ENCODE data around the gene C11orf68. TPM values are rescaled to one million over a fixed set of nuclear protein-coding genes. Genes with fewer than 3 reads are reported as not detected.

C11orf68 gene
- total and polyA plus RNA-seq, 10 of the 15 experiments (the other 5 are each of a cell fraction or from before 2014, with no cell fraction given): 3.0 to 25.4 (median 16.7) TPM

DNA sequence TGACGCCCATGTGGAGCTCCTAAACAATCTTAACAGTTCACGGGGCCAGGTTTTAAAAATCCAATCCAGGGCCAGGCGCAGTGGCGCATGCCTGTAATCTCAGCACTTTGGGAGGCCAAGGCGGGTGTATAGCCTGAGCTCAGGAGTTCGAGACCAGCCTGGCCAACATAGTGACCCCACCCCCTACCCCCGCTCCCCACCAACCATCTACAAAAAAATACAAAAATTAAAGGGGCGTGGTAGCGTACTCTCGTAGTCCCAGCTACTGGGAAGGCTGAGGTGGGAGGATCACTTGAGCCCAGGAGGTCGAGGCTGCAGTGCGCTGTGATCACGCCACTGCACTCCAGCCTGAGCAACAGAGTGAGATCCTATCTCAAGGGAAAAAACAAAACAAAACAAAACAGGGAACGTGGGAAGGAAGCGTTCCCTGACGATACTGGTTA is 42.0 kb upstream of the C11orf68 start:
- POLR2A ChIA-PET: interaction anchor here (0.6 to 1.4 kb wide), 6 partner anchors 23 to 101 kb away, joined by 3 to 9 read pairs (median 3); partner anchors contain the start of genes FIBP and MUS81
- WGBS (ENCODE audit: insufficient coverage, insufficient replicate concordance, low lambda C conversion rate, missing lambda C conversion rate): 36% methylated on average over 14 of the region's 16 CpGs
- H3K9ac ChIP-seq (ENCODE audit: control insufficient read depth, insufficient read depth, low read length): peak overlapping the region; percentile 98
- CTCF ChIA-PET: interaction anchor here (0.8 to 4.4 kb wide), 3 partner anchors 28 to 76 kb away, joined by 3 to 30 read pairs (median 23); partner anchors contain the start of genes CCDC85B and FIBP
- peak overlapping the region; percentile 91 for H2AFZ ChIP-seq (ENCODE audit: control insufficient read depth, low read depth, low read length)
- peak; percentile 2; the same call in 2 of the 3 replicates for ATAC-seq
- FAIRE-seq: no peak
- H3K4me2 ChIP-seq (ENCODE audit: control insufficient read depth, insufficient read depth): peak overlapping the region; percentile 86
- peaks cover 32% of the 10 kb centered on the region for H3K79me2 ChIP-seq (ENCODE audit: control insufficient read depth, insufficient read depth, low read length)
- H3K4me1 ChIP-seq (ENCODE audit: control insufficient read depth, insufficient read depth, low read length): peaks cover 17% of the 10 kb centered on the region
- BruUV-seq (replicated peaks): no TSS peak
- in situ Hi-C loops (cut with MboI): no loop called here
- peaks cover 11 to 18% of the 10 kb centered on the region in 2 experiments; a peak in 3 of 4 replicates for H3K36me3 ChIP-seq (ENCODE audit: control insufficient read depth in 2 of 2, insufficient read depth in 2 of 2, low read length in 1 of 2)
- H4K20me1 ChIP-seq (ENCODE audit: control insufficient read depth, insufficient read depth): no peaks in the 10 kb centered on the region; the same call in 1 of the 2 replicates
- no peaks in the 10 kb centered on the region for H3K9me3 ChIP-seq (replicated peaks; ENCODE audit: control insufficient read depth, insufficient read depth, low read length)
- peak overlapping the region; percentile 95 for H3K4me3 ChIP-seq
- no peak for DNase-seq (ENCODE audit: low read depth, low spot score)
- 0 out of 2 replicates have a peak, but pooled peaks have one; percentile 73 for TF ChIP-seq HDGF (IDR thresholded peaks at IDR 0.05)
- TF ChIP-seq, protein P1, sequence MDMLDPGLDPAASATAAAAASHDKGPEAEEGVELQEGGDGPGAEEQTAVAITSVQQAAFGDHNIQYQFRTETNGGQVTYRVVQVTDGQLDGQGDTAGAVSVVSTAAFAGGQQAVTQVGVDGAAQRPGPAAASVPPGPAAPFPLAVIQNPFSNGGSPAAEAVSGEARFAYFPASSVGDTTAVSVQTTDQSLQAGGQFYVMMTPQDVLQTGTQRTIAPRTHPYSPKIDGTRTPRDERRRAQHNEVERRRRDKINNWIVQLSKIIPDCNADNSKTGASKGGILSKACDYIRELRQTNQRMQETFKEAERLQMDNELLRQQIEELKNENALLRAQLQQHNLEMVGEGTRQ (IDR thresholded peaks at IDR 0.05; ENCODE audit: borderline replicate concordance, low read depth, low read length): no peak
- H3K27me3 ChIP-seq (replicated peaks in 1 of 2; ENCODE audit: control insufficient read depth in 2 of 2, insufficient read depth in 2 of 2, low read length in 1 of 2): no peaks in the 10 kb centered on the region
- RAD21 ChIA-PET (ENCODE audit: unreplicated experiment): interaction anchor here (0.6 to 1.8 kb wide), 4 partner anchors 70 to 249 kb away, joined by 3 to 8 read pairs (median 4); partner anchors contain the start of genes CCDC85B and FIBP
- peak overlapping the region; percentile 96 for H3K27ac ChIP-seq (ENCODE audit: control insufficient read depth, insufficient read depth)
- SMC1A ChIA-PET (ENCODE audit: uncharacterized antibody, unreplicated experiment): interaction anchor here (1.4 to 1.8 kb wide), 2 partner anchors 71 to 87 kb away, joined by 3 read pairs; partner anchors contain the start of gene CCDC85B
- intact Hi-C loops (cut with micrococcal nuclease; ENCODE audit: unreplicated experiment): loop anchor here (1.0 to 2.0 kb wide), 3 partner anchors 41 to 73 kb away; partner anchors contain the start of genes BANF1, C11orf68, DRAP1 and EIF1AD

DNA sequence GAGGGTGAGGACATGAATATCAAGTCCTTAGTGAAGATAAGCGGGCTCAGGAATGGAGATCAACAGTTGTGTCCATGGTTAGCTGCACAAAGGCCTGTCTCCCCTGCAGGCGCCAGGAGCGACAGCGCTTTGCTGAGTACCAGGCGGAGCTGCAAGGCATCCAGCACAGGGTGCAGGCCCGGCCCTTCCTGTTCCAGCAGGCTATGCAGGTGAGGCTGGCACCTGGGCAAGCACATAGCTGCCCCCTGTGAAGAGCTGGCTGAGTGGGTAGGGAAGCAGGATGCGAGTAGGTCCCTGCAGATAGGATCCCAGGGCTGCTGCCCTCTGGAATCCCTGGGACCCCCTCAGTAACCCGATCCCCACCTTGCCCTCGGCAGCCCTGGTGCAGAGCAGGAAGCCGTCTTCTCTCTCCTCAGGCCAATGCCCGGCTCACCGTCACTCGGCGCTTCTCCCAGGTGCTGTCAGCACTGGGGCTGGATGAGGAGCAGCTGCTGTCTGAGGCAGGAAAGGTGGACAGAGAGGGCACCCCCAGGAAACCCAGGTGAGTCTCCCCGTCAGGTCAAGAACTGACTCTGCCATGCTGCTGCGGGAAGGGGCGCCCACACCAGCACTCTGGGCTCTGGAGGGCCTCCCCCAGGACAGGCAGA is 40.0 kb upstream of the C11orf68 start:
- Histone ChIP-seq H3K4me3 (no peak overlapping the region), H4K20me1 (ENCODE audit: control insufficient read depth, insufficient read depth) (no peaks in the 10 kb centered on the region), H3K4me1 (ENCODE audit: control insufficient read depth, insufficient read depth, low read length) (peaks cover 17% of the 10 kb centered on the region), H3K27ac (ENCODE audit: control insufficient read depth, insufficient read depth) (no peak overlapping the region), H3K9ac (ENCODE audit: control insufficient read depth, insufficient read depth, low read length) (no peak overlapping the region), H3K4me2 (ENCODE audit: control insufficient read depth, insufficient read depth) (no peak overlapping the region), H2AFZ (ENCODE audit: control insufficient read depth, low read depth, low read length) (no peak overlapping the region), H3K27me3 (replicated peaks in 1 of 2; ENCODE audit: control insufficient read depth in 2 of 2, insufficient read depth in 2 of 2, low read length in 1 of 2) (no peaks in the 10 kb centered on the region), H3K79me2 (ENCODE audit: control insufficient read depth, insufficient read depth, low read length) (peaks cover 27% of the 10 kb centered on the region), H3K9me3 (replicated peaks; ENCODE audit: control insufficient read depth, insufficient read depth, low read length) (no peaks in the 10 kb centered on the region), H3K36me3 (ENCODE audit: control insufficient read depth in 2 of 2, insufficient read depth in 2 of 2, low read length in 1 of 2) (peaks cover 0 to 3% of the 10 kb centered on the region in 2 experiments; a peak in 2 of 4 replicates)
- ChIA-PET CTCF (interaction anchor here (0.7 to 4.3 kb wide), 4 partner anchors 10 to 74 kb away, joined by 3 to 30 read pairs (median 6); partner anchors contain the start of genes CCDC85B and FIBP), POLR2A (interaction anchor here (0.6 to 1.5 kb wide), 4 partner anchors 23 to 68 kb away, joined by 3 to 5 read pairs (median 3); partner anchors contain the start of genes BANF1 and CCDC85B), RAD21 (ENCODE audit: unreplicated experiment) (interaction anchor here (1.0 to 1.9 kb wide), 3 partner anchors 44 to 74 kb away, joined by 3 to 7 read pairs (median 3); partner anchors contain the start of gene BANF1), SMC1A (ENCODE audit: uncharacterized antibody, unreplicated experiment) (interaction anchor here (0.7 to 1.7 kb wide), 5 partner anchors 47 to 74 kb away, joined by 3 to 4 read pairs (median 3); partner anchors contain the start of gene CCDC85B)
- 92% methylated on average over 17 of the region's 17 CpGs for WGBS (ENCODE audit: insufficient coverage, insufficient replicate concordance, low lambda C conversion rate, missing lambda C conversion rate)
- BruUV-seq (replicated peaks): no TSS peak
- no peak for TF ChIP-seq BMI1 (IDR thresholded peaks at IDR 0.05; ENCODE audit: borderline replicate concordance)
- no peak for TF ChIP-seq NFXL1 (IDR thresholded peaks at IDR 0.05; ENCODE audit: borderline replicate concordance)
- TF ChIP-seq IKZF1 (conservative IDR thresholded peaks at IDR 0.05): no peak
- no peak for TF ChIP-seq NR2C1 (IDR thresholded peaks at IDR 0.05)
- TF ChIP-seq IRF4 (IDR thresholded peaks at IDR 0.05; ENCODE audit: low read depth, low read length): no peak
- TF ChIP-seq TCF7 (IDR thresholded peaks at IDR 0.05; ENCODE audit: borderline replicate concordance): no peak
- TF ChIP-seq, protein P2, sequence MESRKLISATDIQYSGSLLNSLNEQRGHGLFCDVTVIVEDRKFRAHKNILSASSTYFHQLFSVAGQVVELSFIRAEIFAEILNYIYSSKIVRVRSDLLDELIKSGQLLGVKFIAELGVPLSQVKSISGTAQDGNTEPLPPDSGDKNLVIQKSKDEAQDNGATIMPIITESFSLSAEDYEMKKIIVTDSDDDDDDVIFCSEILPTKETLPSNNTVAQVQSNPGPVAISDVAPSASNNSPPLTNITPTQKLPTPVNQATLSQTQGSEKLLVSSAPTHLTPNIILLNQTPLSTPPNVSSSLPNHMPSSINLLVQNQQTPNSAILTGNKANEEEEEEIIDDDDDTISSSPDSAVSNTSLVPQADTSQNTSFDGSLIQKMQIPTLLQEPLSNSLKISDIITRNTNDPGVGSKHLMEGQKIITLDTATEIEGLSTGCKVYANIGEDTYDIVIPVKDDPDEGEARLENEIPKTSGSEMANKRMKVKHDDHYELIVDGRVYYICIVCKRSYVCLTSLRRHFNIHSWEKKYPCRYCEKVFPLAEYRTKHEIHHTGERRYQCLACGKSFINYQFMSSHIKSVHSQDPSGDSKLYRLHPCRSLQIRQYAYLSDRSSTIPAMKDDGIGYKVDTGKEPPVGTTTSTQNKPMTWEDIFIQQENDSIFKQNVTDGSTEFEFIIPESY (IDR thresholded peaks at IDR 0.05): no peak
- no peak for TF ChIP-seq RFX5 (IDR thresholded peaks at IDR 0.05; ENCODE audit: low read depth, low read length)
- no peak for DNase-seq (ENCODE audit: low read depth, low spot score)
- intact Hi-C loops (cut with micrococcal nuclease; ENCODE audit: unreplicated experiment) (no loop called here), in situ Hi-C loops (cut with MboI) (no loop called here)
- ATAC-seq: no peak
- FAIRE-seq: no peak

Measured in GM12878 (cell line).